MV-4-11 (cell line): ENCODE results near the gene SNX19.
"Not testable (repeated sequence)": the region's sequence is repeated elsewhere in the genome, so short reads cannot be mapped to it uniquely, and the experiment has no call there.

Experiments used
- DNase-seq: peaks from one replicate; lab custom pipeline; 2025; lab: John Stamatoyannopoulos, UW

The SNX19 gene

GRCh38 chr11:130873761-130874160 is 42.5 kb downstream of the SNX19 start:
- no peak for DNase-seq

- DNase-seq, result no peak
These were observed 43.3 kb downstream of the SNX19 start for GRCh38 chr11:130872981-130873380.

DNA sequence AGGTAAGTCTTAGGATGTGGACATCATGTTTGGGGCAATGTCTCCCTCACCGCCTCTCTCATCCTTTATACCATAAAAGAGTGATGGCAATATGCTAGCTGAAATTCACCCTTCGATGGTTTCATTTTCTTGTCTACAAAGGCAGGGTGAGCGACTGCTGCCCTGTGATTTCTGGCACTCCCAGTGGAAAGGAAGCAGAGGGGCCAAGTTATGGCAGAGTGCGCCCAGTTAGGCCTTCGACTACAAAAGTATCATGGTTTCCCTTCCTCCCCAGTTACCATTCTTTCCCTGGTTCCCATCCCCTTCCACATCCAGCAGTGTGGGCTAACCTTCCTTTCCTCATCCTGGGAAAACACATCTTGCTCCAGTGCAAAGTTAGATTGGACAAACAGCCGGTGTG is 43.8 kb downstream of the SNX19 start:
- no peak for DNase-seq

DNA sequence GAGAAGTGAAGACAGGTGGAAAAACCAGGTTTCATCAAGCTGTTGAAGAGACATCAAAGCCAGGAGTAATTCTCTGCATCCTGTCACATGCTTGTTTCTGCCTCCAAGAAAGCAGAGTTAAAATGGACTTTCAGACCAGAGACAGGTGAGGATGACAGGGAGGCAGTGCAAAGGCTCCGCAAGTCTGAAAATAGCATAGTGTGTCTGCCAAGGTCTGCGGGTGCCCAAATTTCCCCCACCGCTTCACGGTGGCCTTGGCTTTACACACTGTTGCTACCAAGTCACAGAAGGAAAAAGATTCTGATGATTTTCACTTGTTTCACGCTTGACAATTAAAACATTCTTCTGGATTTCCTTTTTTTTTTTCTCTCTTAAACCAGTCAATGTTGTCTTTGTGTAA is 44.2 kb downstream of the SNX19 start:
- DNase-seq, result no peak

DNA sequence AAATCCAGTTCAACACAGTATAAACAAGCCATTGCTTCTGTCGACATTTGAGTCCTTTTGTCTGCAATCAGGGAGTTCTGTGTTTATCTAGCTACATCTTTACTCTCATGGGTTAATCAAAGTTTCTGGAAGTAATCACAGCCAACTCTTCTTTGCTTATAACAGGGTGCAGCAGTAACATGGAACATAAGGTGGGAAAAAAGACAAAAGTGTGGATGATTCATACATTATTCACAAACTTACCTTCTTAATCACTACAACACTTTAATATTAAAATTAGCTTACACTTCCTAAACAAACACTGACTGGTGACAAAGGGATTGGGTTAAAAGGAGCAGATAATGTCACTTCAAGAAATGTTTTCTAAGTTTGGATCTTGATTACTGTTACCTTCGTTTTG is 44.7 kb downstream of the SNX19 start:
- DNase-seq, result no peak

- no peak for DNase-seq
These were observed 47.4 kb downstream of the SNX19 start for GRCh38 chr11:130868721-130869390.

GRCh38 chr11:130868086-130868710 is 48.1 kb downstream of the SNX19 start:
- no peak for DNase-seq

DNA sequence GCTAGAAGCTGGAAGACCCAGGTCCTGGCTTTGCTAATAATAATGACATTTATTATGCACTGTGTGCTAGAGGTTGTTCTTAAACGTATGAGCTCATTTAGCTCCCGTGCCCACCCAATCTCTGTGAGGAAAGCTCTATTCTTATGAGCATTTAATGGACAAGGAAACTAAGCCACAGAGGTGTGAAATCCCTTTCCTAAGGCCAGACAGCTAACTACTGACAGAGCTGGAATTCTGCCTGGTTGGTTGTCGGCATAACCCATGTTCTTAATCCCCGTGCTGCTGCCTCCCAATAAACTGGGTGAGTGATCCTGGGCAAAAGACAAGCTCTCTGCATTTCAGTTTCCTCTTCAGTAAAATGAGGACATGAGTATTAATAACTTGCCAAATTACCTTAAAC is 49.4 kb downstream of the SNX19 start:
- no peak for DNase-seq

DNA sequence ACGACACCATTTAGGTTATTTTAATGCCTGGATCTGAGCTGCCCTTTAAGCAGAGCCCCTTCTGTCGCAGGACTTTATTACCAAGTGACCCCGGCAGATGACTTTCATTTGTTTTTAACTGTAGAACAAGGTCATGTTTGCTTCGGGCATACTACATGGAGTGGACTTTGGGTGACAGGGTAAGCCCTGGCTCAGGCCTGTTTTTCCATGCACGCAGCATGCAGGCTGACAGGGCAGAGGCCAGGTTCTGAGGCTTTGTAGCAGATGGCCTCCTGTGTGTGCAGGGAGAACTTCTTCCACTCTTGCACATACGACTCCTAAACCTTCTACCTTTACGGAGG is 50.5 kb downstream of the SNX19 start:
- DNase-seq, result no peak

DNA sequence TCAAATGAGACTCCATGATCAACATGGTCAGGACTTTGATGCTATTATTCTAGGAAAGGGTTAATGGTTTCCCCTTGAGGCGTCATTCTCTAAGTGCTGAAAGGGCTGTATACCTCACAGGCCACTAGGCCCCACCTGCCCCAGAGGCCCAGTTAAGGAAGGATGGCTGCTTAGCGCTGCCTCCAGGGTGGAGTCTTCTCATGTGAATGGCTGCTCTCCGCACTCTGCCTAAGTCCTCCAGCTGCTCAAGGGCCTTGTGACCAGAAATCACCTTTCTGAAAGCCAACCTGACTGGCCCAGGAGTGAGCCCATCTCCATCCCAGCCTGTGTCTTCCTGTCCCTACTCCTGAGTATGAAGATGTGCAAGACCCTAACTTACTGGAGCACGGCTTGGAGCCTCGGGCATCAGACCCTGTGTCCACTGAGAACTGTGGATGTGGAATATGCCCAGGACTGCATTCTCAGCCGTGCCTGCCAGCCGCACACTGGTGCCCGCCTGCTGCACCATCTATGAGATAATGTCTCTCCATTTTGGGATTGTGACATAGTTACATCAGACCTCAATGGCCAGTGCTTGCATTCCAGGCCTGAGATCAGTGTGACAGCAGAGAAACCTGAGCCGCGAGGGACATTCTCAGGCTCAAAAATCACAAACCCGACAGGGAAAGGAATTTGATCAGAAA is 51.0 kb downstream of the SNX19 start:
- DNase-seq, result no peak

DNA sequence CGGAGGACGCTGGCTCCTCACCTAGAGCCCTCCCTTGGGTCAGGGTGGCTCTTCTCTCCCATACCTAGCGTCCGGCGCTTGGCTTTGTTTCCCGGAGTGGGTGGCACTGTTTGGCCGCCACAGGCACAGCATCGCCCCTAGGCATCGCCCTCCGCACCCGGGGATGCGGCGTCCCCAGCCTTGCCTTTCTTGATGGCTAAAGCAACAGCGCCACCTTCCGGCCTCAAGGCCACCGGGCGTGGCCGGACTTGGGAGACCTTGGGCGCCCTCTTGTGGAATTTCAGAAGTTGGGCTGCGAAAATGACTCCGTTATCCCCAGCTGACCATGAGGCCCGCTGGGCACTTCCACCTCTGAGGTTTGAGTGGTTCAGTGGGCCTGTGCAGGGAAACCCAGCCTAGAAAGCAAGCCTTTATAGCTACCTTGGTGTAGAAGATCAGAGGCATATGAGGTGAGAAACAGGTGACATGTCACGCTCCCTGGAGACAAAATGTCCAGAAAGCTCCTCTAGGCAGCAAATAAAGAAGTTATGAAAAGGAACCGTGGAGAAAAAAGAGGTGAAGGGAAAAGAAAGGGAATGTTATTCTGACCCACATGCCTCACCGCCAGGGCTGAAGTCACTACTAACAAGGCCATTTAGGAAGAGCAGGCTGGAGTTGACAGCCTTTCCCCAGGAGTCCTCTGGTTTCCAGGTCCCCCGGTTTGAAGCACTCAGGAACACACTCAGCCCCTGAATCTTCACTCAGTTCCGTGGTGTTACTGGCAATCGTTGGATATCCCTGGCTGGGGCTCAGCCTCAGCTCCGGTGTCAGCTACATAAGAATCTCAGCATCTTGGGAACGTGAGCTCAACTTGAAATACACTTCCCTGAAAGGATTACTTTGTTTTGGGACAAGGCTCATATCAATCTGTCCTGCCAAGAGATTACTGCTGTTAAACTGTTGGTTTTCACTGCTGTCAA is 54.1 kb downstream of the SNX19 start:
- peak; percentile 69 for DNase-seq

DNA sequence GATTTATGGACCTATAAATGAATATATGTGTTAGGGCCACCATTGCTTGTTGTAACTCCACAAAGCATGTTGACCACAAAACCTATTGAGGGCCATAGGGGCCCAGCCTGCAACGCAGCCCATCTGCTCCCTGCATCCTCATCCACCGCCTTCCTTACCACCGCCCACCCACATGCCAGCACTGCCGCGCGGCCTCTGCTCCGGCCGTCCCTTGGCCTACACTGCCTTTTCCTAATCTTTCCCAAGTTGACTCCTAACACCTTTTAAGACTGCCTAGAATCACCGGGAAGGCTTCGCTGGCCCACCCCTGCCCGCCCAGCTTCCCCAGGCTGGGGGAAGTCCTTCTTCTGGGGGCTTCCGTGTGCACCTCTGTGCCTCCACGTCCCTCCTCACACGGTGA is 55.0 kb downstream of the SNX19 start:
- no peak for DNase-seq

GRCh38 chr11:130859886-130860285 is 56.4 kb downstream of the SNX19 start:
- no peak for DNase-seq

GRCh38 chr11:130858215-130858614 is 58.1 kb downstream of the SNX19 start:
- DNase-seq, result no peak

DNA sequence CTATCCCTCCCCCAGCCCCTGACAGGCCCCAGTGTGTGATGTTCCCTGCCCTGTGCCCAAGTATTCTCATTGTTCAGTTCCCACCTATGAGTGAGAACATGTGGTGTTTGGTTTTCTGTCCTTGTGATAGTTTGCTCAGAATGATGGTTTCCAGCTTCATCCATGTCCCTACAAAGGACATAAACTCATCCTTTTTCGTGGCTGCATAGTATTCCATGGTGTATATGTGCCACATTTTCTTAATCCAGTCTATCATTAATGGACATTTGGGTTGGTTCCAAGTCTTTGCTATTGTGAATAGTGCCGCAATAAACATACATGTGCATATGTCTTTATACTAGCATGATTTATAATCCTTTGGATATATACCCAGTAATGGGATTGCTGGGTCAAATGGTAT is 60.6 kb downstream of the SNX19 start:
- DNase-seq, result not testable (repeated sequence)

- no peak for DNase-seq
These were observed 61.8 kb downstream of the SNX19 start for GRCh38 chr11:130854483-130854882.

DNA sequence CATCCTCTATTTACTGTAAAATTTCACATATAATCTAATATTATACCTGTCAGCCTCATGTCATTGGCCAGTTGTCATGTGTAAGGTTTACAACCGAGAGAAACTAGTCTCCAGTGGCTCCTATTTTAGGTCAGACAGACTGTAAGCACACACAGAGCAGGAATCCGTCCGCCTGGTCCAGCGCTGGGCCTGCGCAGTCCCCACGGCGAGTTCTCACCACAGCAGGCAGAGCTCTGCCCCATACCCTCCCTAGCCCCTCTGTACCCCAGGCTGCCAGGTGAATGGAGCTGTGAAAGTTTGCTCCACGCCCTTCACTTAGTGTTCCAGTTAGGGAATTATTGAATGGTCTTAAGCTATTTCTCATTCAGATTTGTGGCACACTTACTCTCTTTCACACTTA is 63.7 kb downstream of the SNX19 start:
- DNase-seq, result no peak

- DNase-seq, result no peak
These were observed 65.9 kb downstream of the SNX19 start for GRCh38 chr11:130850185-130850944.

DNA sequence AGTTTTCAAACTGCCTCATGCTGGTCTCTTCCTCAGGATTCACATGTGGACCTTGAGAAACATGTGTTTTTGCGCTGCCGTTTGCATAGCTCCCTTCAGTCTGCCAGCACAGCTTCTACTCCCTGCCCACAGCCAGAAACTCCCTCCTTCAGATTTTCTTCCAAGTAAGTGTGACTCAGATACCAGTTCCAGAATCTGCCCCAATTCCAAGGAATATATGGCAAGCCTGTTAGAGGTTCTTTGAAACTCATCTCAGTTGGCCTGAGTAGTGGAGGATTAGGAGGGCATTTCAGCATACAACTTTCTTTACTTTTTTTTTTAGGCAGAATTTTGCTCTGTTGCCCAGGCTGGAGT is 67.1 kb downstream of the SNX19 start:
- no peak for DNase-seq

DNA sequence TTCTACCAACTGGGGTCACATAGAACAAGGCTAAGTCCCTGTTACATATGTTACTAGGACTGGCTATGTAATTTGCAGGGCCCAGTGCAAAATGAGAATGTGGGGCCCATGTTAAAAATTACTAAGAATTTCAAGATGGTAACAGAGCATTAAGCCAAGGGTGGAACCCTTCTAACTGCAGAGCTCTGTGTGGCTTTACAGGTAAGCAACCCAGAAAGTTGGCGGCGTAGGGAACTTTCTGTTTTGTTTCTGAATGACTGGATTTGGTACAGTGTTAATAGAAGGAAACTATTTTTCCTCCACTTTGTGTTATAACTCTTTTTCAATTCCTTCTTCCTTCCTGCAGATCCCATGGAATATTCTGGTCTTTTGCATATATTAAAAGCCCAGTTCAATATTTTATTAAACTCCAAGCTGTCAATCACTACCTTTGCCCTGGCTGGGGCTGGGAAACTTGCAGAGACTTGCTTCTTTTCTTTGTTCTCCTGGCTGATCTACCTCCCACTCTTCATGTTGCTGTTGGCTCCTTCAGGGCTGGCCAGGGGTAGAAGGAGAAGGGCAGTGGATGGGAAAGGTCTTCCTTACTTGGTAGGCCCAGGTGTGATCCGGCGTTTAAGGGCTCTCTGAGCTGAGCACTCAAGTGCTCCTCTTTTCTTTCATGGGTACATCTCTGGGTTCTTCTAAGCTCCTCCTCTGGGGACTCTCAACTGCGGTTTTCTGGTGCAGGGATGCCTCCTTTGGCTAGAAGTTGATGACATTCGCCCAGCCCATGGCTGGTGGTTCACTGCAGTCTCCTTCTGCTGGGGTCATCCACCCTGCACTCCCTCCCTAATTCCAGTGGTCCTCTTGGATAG is 67.7 kb downstream of the SNX19 start:
- no peak for DNase-seq

- no peak for DNase-seq
These were observed 68.8 kb downstream of the SNX19 start for GRCh38 chr11:130847517-130847916.
